B cell (primary cell): ENCODE measurements around the gene ARHGAP6.

ENCODE experiments used
- EZH2 ChIP-seq: IDR thresholded peaks from 2 replicates; pipeline ENCODE4 v1.6.1; 2012; ENCODE audit warnings: borderline replicate concordance, low read depth, mild to moderate bottlenecking, moderate library complexity, low read length; ENCODE audit not compliant: insufficient read depth, poor library complexity, severe bottlenecking
- TF ChIP-seq, protein P1 (sequence below): fragments of 200-600 bp; IDR thresholded peaks from one replicate; pipeline ENCODE4 v1.8.0; 2022; ENCODE audit warnings: antibody characterized with exemption, mild to moderate bottlenecking

DNA sequence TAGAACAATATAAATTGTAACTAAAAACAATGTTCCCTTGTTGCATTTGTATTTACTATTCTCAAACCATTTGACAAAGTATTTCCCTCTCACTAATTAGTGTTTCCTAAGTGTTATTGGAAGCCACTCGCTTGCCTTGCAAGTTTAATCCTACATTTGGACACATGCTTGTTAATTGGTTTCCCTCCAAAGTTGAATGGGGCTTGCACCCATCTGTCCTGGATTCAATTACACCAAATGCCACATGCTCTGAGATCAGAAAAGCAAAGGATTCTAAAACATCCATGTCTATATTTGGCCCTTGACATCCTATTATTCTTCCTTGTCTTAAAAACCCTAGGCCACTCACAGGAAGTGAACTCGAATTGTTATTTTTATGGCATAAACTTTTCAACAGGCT is 225.9 kb downstream of the ARHGAP6 start:
- TF ChIP-seq, protein P1, sequence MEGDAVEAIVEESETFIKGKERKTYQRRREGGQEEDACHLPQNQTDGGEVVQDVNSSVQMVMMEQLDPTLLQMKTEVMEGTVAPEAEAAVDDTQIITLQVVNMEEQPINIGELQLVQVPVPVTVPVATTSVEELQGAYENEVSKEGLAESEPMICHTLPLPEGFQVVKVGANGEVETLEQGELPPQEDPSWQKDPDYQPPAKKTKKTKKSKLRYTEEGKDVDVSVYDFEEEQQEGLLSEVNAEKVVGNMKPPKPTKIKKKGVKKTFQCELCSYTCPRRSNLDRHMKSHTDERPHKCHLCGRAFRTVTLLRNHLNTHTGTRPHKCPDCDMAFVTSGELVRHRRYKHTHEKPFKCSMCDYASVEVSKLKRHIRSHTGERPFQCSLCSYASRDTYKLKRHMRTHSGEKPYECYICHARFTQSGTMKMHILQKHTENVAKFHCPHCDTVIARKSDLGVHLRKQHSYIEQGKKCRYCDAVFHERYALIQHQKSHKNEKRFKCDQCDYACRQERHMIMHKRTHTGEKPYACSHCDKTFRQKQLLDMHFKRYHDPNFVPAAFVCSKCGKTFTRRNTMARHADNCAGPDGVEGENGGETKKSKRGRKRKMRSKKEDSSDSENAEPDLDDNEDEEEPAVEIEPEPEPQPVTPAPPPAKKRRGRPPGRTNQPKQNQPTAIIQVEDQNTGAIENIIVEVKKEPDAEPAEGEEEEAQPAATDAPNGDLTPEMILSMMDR, result no peak
- TF ChIP-seq EZH2, result no peak
